GM23338 (cell line): ENCODE data around the gene PICALM. TPM values are rescaled to one million over a fixed set of nuclear protein-coding genes. Genes with fewer than 3 reads are reported as not detected.

ENCODE experiments used
- ATAC-seq: fragments of 200-7000 bp; cut with Tn5 transposase; 3 replicates; pipeline ENCODE4 v1.9.1; 2020
- DNase-seq: peaks from one replicate; pipeline ENCODE4 v3.0.0-alpha.2; 2015; ENCODE audit warnings: low spot score
- H2AFZ ChIP-seq: fragments of 200-600 bp; sonication (generic); 2 replicates; pipeline ENCODE4 v1.8.0; 2016; ENCODE audit warnings: antibody characterized with exemption, mild to moderate bottlenecking, moderate library complexity
- H3F3A ChIP-seq: fragments of 200-600 bp; sonication (generic); replicated peaks from 2 replicates; pipeline ENCODE4 v1.8.0; 2017; ENCODE audit warnings: antibody characterized with exemption, mixed run types, low read depth
- H3K27ac ChIP-seq: fragments of 200-600 bp; sonication (generic); 2 replicates; pipeline ENCODE4 v1.6.1; 2016; ENCODE audit warnings: low read depth
- H3K27me3 ChIP-seq: fragments of 200-600 bp; sonication (generic); 2 replicates; pipeline ENCODE4 v1.8.0; 2016; ENCODE audit warnings: mild to moderate bottlenecking, mixed run types, moderate library complexity; ENCODE audit not compliant: insufficient read depth
- H3K36me3 ChIP-seq: fragments of 200-600 bp; sonication (generic); 2 replicates; pipeline ENCODE4 v1.8.0; 2016; ENCODE audit warnings: mild to moderate bottlenecking; ENCODE audit not compliant: insufficient read depth
- H3K4me1 ChIP-seq: fragments of 200-600 bp; sonication (generic); 2 replicates; pipeline ENCODE4 v1.8.0; 2016; ENCODE audit warnings: mild to moderate bottlenecking, moderate library complexity; ENCODE audit not compliant: insufficient read depth
- H3K4me2 ChIP-seq: fragments of 200-600 bp; sonication (generic); 2 replicates; pipeline ENCODE4 v1.7.1; 2017; ENCODE audit warnings: mixed run types
- H3K4me3 ChIP-seq: fragments of 200-600 bp; sonication (generic); 2 replicates; pipeline ENCODE4 v1.6.1; 2016; ENCODE audit warnings: mixed run types
- H3K79me2 ChIP-seq: fragments of 200-600 bp; sonication (generic); replicated peaks from 2 replicates; pipeline ENCODE4 v1.8.0; 2017; ENCODE audit warnings: mild to moderate bottlenecking; ENCODE audit not compliant: insufficient read depth
- H3K9me2 ChIP-seq: fragments of 200-600 bp; sonication (generic); 2 replicates; pipeline ENCODE4 v1.8.0; 2017; ENCODE audit not compliant: insufficient read depth
- H4K20me1 ChIP-seq: fragments of 200-600 bp; sonication (generic); replicated peaks from 2 replicates; pipeline ENCODE4 v1.8.0; 2017; ENCODE audit warnings: mild to moderate bottlenecking; ENCODE audit not compliant: insufficient read depth
- H3K27ac Mint-ChIP-seq: 2 replicates; pipeline ENCODE4 v1.8.0; 2020; ENCODE audit warnings: inconsistent platforms, mild to moderate bottlenecking, moderate library complexity, mixed read lengths
- H3K27me3 Mint-ChIP-seq: 3 replicates; pipeline ENCODE4 v1.8.0; 2022; ENCODE audit warnings: low read depth, mild to moderate bottlenecking, moderate library complexity, mixed read lengths, inconsistent platforms; ENCODE audit not compliant: insufficient read depth, poor library complexity
- H3K36me3 Mint-ChIP-seq: 3 replicates; pipeline ENCODE4 v1.8.0; 2021; ENCODE audit warnings: low read depth, mild to moderate bottlenecking, inconsistent platforms, moderate library complexity, mixed read lengths
- H3K4me1 Mint-ChIP-seq: 3 replicates; pipeline ENCODE4 v1.8.0; 2020; ENCODE audit warnings: mild to moderate bottlenecking, inconsistent platforms, mixed read lengths
- H3K4me3 Mint-ChIP-seq: 3 replicates; pipeline ENCODE4 v1.8.0; 2021; ENCODE audit warnings: moderate library complexity, mild to moderate bottlenecking, inconsistent platforms, mixed read lengths
- H3K9me3 Mint-ChIP-seq: 3 replicates; pipeline ENCODE4 v1.8.0; 2020; ENCODE audit warnings: moderate library complexity, mild to moderate bottlenecking, inconsistent platforms, mixed read lengths
- CREB1 ChIP-seq: fragments of 250-450 bp; sonication (Bioruptor Pico); IDR thresholded peaks from 2 replicates; pipeline ENCODE4 v1.5.0; 2020; ENCODE audit warnings: low read depth, mild to moderate bottlenecking, moderate library complexity
- CTCF ChIP-seq, 2 experiments: fragments of 200-600 bp in 1 of 2; sonication (generic) in 1 of 2; conservative IDR thresholded peaks; 2 replicates each; pipeline versions ENCODE4 v1.5.1 to v1.6.1; 2016 to 2017; ENCODE audit warnings: antibody characterized with exemption in 2 of 2, low read depth in 2 of 2, mild to moderate bottlenecking in 2 of 2, moderate library complexity in 1 of 2
- ETS1 ChIP-seq: IDR thresholded peaks from 2 replicates; pipeline ENCODE4 v1.6.1; 2016; ENCODE audit warnings: antibody characterized with exemption
- EZH2 ChIP-seq: fragments of 200-600 bp; sonication (generic); IDR thresholded peaks from one replicate; pipeline ENCODE4 v1.8.0; 2017; ENCODE audit warnings: antibody characterized with exemption, mild to moderate bottlenecking, low read depth; ENCODE audit not compliant: unreplicated experiment
- EZH2phosphoT487 ChIP-seq: fragments of 200-600 bp; sonication (generic); IDR thresholded peaks from one replicate; pipeline ENCODE4 v1.8.1; 2018; ENCODE audit warnings: antibody characterized with exemption; ENCODE audit not compliant: unreplicated experiment
- JUNB ChIP-seq: IDR thresholded peaks from one replicate; pipeline ENCODE4 v1.6.1; 2016; ENCODE audit warnings: antibody characterized with exemption; ENCODE audit not compliant: unreplicated experiment
- NANOG ChIP-seq: IDR thresholded peaks from 2 replicates; pipeline ENCODE4 v1.6.1; 2016; ENCODE audit warnings: antibody characterized with exemption, borderline replicate concordance
- POLR2AphosphoS5 ChIP-seq: IDR thresholded peaks from 2 replicates; pipeline ENCODE4 v1.6.1; 2016; ENCODE audit warnings: antibody characterized with exemption, low read depth
- REST ChIP-seq: IDR thresholded peaks from one replicate; pipeline ENCODE4 v1.6.1; 2018; ENCODE audit warnings: antibody characterized with exemption; ENCODE audit not compliant: unreplicated experiment
- STAT1 ChIP-seq: IDR thresholded peaks from one replicate; pipeline ENCODE4 v1.6.1; 2016; ENCODE audit warnings: antibody characterized with exemption; ENCODE audit not compliant: unreplicated experiment
- ZNF114 ChIP-seq: fragments of 250-450 bp; sonication (Bioruptor Pico); IDR thresholded peaks from 2 replicates; pipeline ENCODE4 v1.5.0; 2020; ENCODE audit warnings: mild to moderate bottlenecking, moderate library complexity
- ZNF331 ChIP-seq: fragments of 250-450 bp; sonication (Bioruptor Pico); IDR thresholded peaks from 2 replicates; pipeline ENCODE4 v1.5.0; 2020; ENCODE audit warnings: low read depth, mild to moderate bottlenecking, moderate library complexity
- ZNF462 ChIP-seq: fragments of 250-450 bp; sonication (Bioruptor Pico); IDR thresholded peaks from 2 replicates; pipeline ENCODE4 v1.5.0; 2020; ENCODE audit warnings: mild to moderate bottlenecking, moderate library complexity
- polyA plus RNA-seq: library from polyadenylated mRNA; unstranded; fragments of >200 nt; fragmentation: Nextera tagmentation; extraction: Ambion mirVana; gene quantifications from 2 replicates; pipeline ENCODE4 v1.2.1, GENCODE V29; 2016
- total RNA-seq: library from RNA; depleted of rRNA; stranded (reverse); fragments of >200 nt; shearing (Covaris generic); gene quantifications from 2 replicates; pipeline ENCODE4 v1.2.3, GENCODE V29; 2014

The PICALM gene
- total and polyA plus RNA-seq, 2 experiments from 2014 or later: 27.9 to 134 TPM

GRCh38 chr11:86003654-86004053 lies 65.2 kb downstream of the PICALM start:
- H3K36me3 ChIP-seq: peaks cover 19% of the 10 kb centered on the region; the same call in 1 of the 2 replicates
- H3K79me2 ChIP-seq: no peaks in the 10 kb centered on the region
- DNase-seq (no peak), ATAC-seq (no peak)
- H3K4me3 ChIP-seq: no peak overlapping the region
- peaks cover 4% of the 10 kb centered on the region; the same call in 1 of the 2 replicates for H4K20me1 ChIP-seq
- no peak overlapping the region for H2AFZ ChIP-seq
- no peaks in the 10 kb centered on the region for H3K9me2 ChIP-seq
- no peaks in the 10 kb centered on the region for H3K27me3 ChIP-seq
- no peaks in the 10 kb centered on the region for H3K9me3 Mint-ChIP-seq
- peaks cover 2% of the 10 kb centered on the region for H3K27me3 Mint-ChIP-seq
- H3K4me1 ChIP-seq: peaks cover 13% of the 10 kb centered on the region; the same call in 1 of the 2 replicates
- H3K4me1 Mint-ChIP-seq: peaks cover 2% of the 10 kb centered on the region; the same call in 1 of the 3 replicates
- no peak overlapping the region for H3K27ac Mint-ChIP-seq
- no peaks in the 10 kb centered on the region for H3F3A ChIP-seq
- no peak overlapping the region for H3K4me2 ChIP-seq
- H3K36me3 Mint-ChIP-seq: peaks cover 40% of the 10 kb centered on the region
- no peak for TF ChIP-seq NANOG
- no peak for TF ChIP-seq ZNF462 (CRISPR knock-in tag)
- TF ChIP-seq ZNF331 (CRISPR knock-in tag): no peak
- TF ChIP-seq STAT1: no peak
- TF ChIP-seq CREB1 (CRISPR knock-in tag): no peak
- TF ChIP-seq JUNB: no peak
- no peak for TF ChIP-seq REST
- TF ChIP-seq EZH2phosphoT487: no peak
- no peak for TF ChIP-seq CTCF (conservative IDR thresholded peaks at IDR 0.05; ENCODE audit: low read depth in 2 of 2)
- TF ChIP-seq ETS1: no peak
- TF ChIP-seq EZH2: no peak
- no peak for TF ChIP-seq POLR2AphosphoS5
- TF ChIP-seq ZNF114 (CRISPR knock-in tag): no peak
- no peak overlapping the region for H3K27ac ChIP-seq
- no peak overlapping the region for H3K4me3 Mint-ChIP-seq
